Measurements from ENCODE around the gene PRKAA2.

The PRKAA2 gene

DNA sequence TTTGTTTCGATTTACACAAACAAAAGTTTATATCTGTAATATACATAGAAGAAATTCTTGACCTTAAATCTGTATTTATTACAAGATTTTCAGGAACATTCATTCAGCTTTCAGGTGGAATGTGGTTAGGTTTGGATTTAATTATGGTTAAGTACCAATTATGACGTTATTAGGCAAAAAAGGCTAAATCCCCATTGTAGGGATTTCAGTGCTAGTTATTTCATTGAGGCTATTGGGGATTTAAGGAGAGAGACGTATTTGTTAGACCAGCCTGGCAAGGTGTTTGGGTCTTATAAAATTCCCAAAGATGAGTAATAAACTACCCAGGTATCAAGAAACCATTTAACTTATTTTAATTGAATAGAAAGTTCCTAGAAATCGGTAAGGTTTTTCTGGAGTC lies 26.0 kb downstream of the PRKAA2 start:
- no peak for DNase-seq (ENCODE audit: low read depth)
- H3K4me3 ChIP-seq (ENCODE audit: low read depth, low read length): no peak overlapping the region
- TF ChIP-seq CTCF (IDR thresholded peaks at IDR 0.05; ENCODE audit: insufficient read depth, low read depth, low read length, missing control alignments): no peak

DNA sequence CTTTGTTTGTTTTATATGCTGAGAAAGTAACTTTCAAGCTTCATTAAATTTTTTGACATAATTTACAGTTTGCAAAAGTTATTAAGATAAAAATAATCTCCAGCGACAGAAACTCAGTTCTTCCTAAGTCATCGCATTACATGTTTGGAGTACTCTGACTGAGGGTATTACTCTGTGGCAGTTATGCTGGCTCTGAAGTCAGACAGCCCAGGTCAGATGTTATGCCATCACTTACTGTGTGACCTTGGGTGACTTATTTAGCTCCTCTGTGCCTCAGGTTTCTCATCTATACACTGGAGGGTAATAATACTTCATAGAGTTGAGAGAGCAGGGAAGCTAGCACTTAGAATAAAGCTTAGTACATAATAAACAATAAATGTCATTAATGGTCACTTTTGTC lies 26.4 kb downstream of the PRKAA2 start:
- H3K4me3 ChIP-seq (ENCODE audit: low read depth, low read length): no peak overlapping the region
- DNase-seq (ENCODE audit: low read depth): no peak
- TF ChIP-seq CTCF (IDR thresholded peaks at IDR 0.05; ENCODE audit: insufficient read depth, low read depth, low read length, missing control alignments): no peak

DNA sequence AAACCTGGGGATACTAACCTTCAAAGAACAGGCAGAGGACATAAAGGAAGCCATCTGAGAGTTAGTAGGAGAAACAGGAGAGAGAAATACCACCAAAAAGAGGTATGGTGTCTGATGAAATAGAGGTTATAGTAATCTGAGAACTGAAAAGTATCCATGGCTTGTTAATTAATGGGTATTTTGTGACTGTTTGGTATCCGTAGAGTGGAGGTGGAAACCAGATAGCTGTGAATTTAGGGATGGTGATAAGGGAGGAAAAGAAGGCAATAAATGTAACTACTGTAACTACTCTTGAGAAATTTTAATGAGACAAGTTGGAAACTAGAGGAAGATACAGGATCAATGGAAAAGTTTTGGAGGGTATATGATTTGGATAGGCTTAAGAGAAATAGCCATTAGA lies 27.5 kb downstream of the PRKAA2 start:
- TF ChIP-seq CTCF (IDR thresholded peaks at IDR 0.05; ENCODE audit: insufficient read depth, low read depth, low read length, missing control alignments): no peak
- H3K4me3 ChIP-seq (ENCODE audit: low read depth, low read length): no peak overlapping the region
- DNase-seq (ENCODE audit: low read depth): no peak

DNA sequence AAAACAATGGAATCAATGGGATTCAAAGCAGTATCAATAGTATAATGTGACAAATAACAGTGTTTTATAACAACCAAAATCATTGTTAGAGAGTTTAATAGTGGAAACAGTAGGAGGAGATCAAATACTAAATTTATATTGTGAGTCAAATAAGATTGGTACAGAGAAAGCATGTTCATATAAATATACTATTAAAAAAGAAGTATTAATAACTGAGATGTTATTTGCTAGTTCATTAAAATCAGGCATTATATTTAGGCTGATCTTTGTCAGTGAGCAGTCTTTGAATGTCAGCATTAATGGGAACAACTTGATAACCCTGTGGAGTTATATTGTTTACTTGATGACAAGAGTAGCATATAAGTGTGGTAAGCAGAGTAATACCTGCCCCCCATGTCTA lies 30.6 kb downstream of the PRKAA2 start:
- no peak for TF ChIP-seq CTCF (IDR thresholded peaks at IDR 0.05; ENCODE audit: insufficient read depth, low read depth, low read length, missing control alignments)
- no peak for DNase-seq (ENCODE audit: low read depth)
- H3K4me3 ChIP-seq (ENCODE audit: low read depth, low read length): no peak overlapping the region

DNA sequence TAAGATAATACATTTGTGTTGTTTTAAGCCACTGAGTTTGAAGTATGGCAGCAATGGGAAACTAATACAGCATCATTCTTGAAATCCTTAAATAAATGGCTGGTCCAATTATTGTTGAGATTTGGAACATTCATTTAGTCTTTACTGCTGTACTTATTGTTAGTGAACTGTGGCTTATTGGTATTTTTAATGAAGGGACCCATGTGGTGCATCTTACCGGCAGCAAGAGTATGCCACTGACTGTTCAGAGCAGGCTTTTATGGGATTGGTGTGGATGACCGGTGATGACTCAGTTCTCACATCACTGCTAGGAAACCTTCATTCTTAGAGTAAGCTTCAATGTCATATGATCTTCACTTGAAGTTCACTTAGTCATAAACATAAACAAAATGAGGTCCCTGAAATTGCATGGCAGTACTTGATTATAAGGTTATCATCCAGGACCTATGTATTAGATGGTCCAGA lies 31.5 kb downstream of the PRKAA2 start:
- TF ChIP-seq CTCF (IDR thresholded peaks at IDR 0.05; ENCODE audit: insufficient read depth, low read depth, low read length, missing control alignments): no peak
- H3K4me3 ChIP-seq (ENCODE audit: low read depth, low read length): no peak overlapping the region
- DNase-seq (ENCODE audit: low read depth): no peak

GRCh38 chr1:56683569-56683968 lies 38.5 kb downstream of the PRKAA2 start:
- no peak overlapping the region for H3K4me3 ChIP-seq (ENCODE audit: low read depth, low read length)
- no peak for DNase-seq (ENCODE audit: low read depth)
- TF ChIP-seq CTCF (IDR thresholded peaks at IDR 0.05; ENCODE audit: insufficient read depth, low read depth, low read length, missing control alignments): no peak

DNA sequence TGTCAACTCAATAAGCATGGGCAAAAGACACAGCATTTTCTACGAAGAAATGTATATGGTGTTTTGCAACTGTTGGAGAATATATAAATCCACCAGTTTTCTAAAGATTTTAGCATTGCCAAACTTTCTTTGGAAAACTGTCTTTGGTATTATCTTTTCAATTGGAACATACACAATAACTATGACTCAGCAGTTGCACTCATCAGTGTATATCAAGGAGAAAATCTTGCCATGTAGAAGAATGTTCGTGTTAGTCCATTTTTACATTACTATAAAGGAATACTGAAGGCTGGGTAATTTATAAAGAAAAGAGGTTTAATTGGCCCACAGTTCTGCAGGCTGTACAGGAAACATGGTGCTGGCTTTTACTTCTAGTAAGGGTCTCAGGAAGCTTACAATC lies 41.1 kb downstream of the PRKAA2 start:
- TF ChIP-seq CTCF (IDR thresholded peaks at IDR 0.05; ENCODE audit: insufficient read depth, low read depth, low read length, missing control alignments): no peak
- no peak for DNase-seq (ENCODE audit: low read depth)
- H3K4me3 ChIP-seq (ENCODE audit: low read depth, low read length): no peak overlapping the region
